OCI-LY3 (cell line): ENCODE results near the gene PTPRN2.

Experiments used
- H2AFZ ChIP-seq: fragments of 200-600, 300-600 bp; shearing (Covaris generic); 2 replicates; pipeline ENCODE4 v1.6.0; 2014; ENCODE audit warnings: antibody characterized with exemption, low read depth, low read length
- H3K27ac ChIP-seq: fragments of 200-600, 300-600 bp; sonication (generic); 2 replicates; pipeline ENCODE4 v1.5.1; 2014; ENCODE audit warnings: mild to moderate bottlenecking, low read length, moderate library complexity, mixed read lengths
- H3K27me3 ChIP-seq: fragments of 200-600, 300-600 bp; sonication (generic); 2 replicates; pipeline ENCODE4 v1.6.1; 2014; ENCODE audit warnings: low read depth, low read length, mixed read lengths
- H3K36me3 ChIP-seq: fragments of 200-600, 300-600 bp; sonication (generic); replicated peaks from 2 replicates; pipeline ENCODE3; 2014; ENCODE audit warnings: low read depth, low read length, mixed read lengths
- H3K4me1 ChIP-seq: fragments of 300-600, 200-600 bp; sonication (generic); 2 replicates; pipeline ENCODE4 v1.6.1; 2014; ENCODE audit warnings: low read length, mixed read lengths
- H3K4me2 ChIP-seq: fragments of 200-600, 300-600 bp; sonication (generic); 2 replicates; pipeline ENCODE4 v1.6.1; 2014; ENCODE audit warnings: low read length, mixed read lengths
- H3K4me3 ChIP-seq: fragments of 300-600, 200-600 bp; sonication (generic); 2 replicates; pipeline ENCODE4 v1.5.1; 2014; ENCODE audit warnings: antibody characterized with exemption, mild to moderate bottlenecking, low read length, moderate library complexity
- H3K79me2 ChIP-seq: fragments of 300-600, 200-600 bp; shearing (Covaris generic); 2 replicates; pipeline ENCODE4 v1.6.1; 2014; ENCODE audit warnings: mild to moderate bottlenecking, low read length, mixed read lengths
- H3K9ac ChIP-seq: fragments of 300-600, 200-600 bp; shearing (Covaris generic); 2 replicates; pipeline ENCODE4 v1.6.0; 2014; ENCODE audit warnings: mild to moderate bottlenecking, low read length, moderate library complexity
- H3K9me3 ChIP-seq: fragments of 200-600, 300-600 bp; shearing (Covaris generic); 2 replicates; pipeline ENCODE4 v1.6.1; 2014; ENCODE audit warnings: low read length, mixed read lengths; ENCODE audit not compliant: insufficient read depth
- H4K20me1 ChIP-seq: fragments of 200-600, 300-600 bp; sonication (generic); 2 replicates; pipeline ENCODE4 v1.6.1; 2016; ENCODE audit warnings: low read length, mixed read lengths; ENCODE audit not compliant: insufficient read depth
- EZH2phosphoT487 ChIP-seq: fragments of 200-600 bp; shearing (Covaris generic); IDR thresholded peaks from 2 replicates; pipeline ENCODE4 v1.6.1; 2018; ENCODE audit warnings: antibody characterized with exemption, mixed run types, low read depth
- TF ChIP-seq, protein P1 (sequence below): fragments of 200-600, 300-600 bp; sonication (generic); IDR thresholded peaks from 2 replicates; pipeline ENCODE4 v1.5.1; 2014; ENCODE audit warnings: antibody characterized with exemption, low read length, low read depth

The PTPRN2 gene

DNA sequence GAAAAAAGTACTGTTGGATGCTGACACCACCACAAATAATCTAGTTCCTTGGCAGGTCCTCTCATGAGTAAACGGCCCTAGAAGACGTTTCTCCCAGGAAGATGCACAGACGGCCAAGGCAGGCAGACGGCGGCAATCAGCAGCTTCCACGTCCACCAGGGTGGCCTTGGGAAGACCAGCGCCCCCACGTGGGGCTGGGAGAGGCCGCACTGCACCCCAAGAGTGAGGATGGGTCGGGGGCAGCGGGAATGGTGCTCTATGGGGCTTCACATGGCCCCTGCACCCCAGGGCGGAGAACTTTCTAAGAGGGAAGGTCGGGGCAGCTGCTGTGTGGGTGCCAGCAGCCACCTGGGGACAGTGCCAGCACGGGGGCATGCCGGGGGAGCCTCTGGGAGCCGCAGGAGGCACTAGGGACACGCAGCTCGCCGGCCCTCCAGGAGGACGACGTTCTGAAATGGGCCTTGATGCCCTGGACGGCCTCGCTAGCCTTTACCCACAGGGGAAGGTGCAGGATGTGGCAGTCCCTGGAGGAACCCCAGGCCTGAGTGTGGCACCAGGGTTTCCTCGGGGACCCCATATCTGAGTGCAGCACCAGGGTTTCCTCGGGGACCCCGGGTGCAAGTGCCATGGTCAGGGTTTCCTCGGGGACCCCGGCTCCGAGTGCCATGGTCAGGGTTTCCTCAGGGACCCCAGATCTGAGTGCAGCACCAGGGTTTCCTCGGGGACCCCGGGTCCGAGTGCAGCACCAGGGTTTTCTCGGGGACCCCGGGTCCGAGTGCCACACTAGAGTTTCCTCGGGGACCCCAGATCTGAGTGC lies 710.9 kb downstream of the PTPRN2 start:
- Histone ChIP-seq H3K27ac (no peak overlapping the region), H3K9me3 (no peaks in the 10 kb centered on the region), H3K9ac (no peak overlapping the region), H3K79me2 (no peaks in the 10 kb centered on the region), H3K27me3 (no peaks in the 10 kb centered on the region), H3K4me2 (no peak overlapping the region), H2AFZ (no peak overlapping the region), H3K4me1 (no peaks in the 10 kb centered on the region), H3K4me3 (no peak overlapping the region), H4K20me1 (no peaks in the 10 kb centered on the region), H3K36me3 (no peaks in the 10 kb centered on the region)
- TF ChIP-seq EZH2phosphoT487, result no peak
- TF ChIP-seq, protein P1, sequence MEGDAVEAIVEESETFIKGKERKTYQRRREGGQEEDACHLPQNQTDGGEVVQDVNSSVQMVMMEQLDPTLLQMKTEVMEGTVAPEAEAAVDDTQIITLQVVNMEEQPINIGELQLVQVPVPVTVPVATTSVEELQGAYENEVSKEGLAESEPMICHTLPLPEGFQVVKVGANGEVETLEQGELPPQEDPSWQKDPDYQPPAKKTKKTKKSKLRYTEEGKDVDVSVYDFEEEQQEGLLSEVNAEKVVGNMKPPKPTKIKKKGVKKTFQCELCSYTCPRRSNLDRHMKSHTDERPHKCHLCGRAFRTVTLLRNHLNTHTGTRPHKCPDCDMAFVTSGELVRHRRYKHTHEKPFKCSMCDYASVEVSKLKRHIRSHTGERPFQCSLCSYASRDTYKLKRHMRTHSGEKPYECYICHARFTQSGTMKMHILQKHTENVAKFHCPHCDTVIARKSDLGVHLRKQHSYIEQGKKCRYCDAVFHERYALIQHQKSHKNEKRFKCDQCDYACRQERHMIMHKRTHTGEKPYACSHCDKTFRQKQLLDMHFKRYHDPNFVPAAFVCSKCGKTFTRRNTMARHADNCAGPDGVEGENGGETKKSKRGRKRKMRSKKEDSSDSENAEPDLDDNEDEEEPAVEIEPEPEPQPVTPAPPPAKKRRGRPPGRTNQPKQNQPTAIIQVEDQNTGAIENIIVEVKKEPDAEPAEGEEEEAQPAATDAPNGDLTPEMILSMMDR, result no peak

DNA sequence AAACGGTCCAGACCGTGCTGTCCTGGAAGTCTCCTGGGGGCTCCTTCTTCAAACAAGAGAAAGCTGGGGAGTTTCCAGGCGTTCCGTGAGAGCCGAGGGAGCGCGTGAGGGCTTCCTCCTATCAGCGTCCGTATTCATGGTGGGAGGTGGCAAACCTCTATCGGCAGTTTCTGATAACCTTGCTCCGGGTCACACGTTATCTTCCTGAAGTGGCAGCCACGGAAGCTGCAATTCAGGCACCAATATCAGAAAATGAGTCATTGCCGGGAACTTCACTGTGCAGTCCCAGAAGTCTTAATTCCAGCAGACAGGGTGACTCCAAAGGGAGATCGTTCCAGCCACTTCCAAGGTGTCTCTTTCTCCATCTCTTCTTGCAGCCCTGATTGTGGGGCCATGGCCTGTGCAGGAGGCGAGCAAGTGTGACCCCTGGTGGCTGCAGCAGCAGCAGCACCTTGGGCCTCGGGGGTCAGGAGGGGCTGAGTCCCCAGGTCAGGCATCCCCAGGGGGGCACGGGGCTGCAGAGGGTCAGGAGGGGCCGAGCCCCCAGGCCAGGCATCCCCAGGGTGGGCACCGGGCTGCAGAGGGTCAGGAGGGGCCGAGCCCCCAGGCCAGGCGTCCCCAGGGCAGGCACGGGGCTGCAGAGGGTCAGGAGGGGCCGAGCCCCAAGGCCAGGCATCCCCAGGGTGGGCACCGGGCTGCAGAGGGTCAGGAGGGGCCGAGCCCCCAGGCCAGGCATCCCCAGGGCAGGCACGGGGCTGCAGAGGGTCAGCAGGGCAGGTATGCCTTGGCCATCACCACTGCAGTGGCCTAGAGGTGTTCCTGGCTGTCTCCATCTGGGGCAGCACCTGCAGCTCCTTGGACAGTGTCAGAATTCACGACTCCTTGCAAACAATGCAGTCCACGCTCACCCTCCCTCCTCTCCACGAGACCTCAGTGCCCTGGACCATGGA lies 712.1 kb downstream of the PTPRN2 start:
- no peaks in the 10 kb centered on the region for H3K4me1 ChIP-seq
- H3K27ac ChIP-seq, result no peak overlapping the region
- H2AFZ ChIP-seq, result no peak overlapping the region
- H3K9me3 ChIP-seq, result no peaks in the 10 kb centered on the region
- no peak overlapping the region for H3K4me3 ChIP-seq
- no peaks in the 10 kb centered on the region for H4K20me1 ChIP-seq
- H3K79me2 ChIP-seq, result no peaks in the 10 kb centered on the region
- H3K9ac ChIP-seq, result no peak overlapping the region
- no peaks in the 10 kb centered on the region for H3K36me3 ChIP-seq
- no peaks in the 10 kb centered on the region for H3K27me3 ChIP-seq
- TF ChIP-seq EZH2phosphoT487, result no peak
- TF ChIP-seq, protein P1, result peak; percentile 28
- H3K4me2 ChIP-seq, result no peak overlapping the region

DNA sequence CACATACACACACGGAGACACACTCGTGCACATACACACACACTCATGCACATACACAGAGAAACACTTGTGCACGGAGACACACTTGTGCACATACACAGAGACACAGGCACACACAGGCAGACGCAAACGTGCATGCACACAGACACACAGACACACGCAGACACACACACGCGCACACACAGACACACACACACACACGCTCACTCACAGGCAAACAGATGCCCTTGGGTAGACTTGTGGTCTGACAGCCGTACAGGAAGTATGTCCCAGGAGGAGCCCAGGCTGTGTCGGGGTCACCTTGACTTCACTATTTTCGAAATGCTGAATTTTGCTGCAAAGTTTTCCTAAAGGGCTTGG lies 712.8 kb downstream of the PTPRN2 start:
- Histone ChIP-seq H3K27ac (no peak overlapping the region), H3K4me3 (no peak overlapping the region), H3K4me2 (no peak overlapping the region), H3K27me3 (no peaks in the 10 kb centered on the region), H3K4me1 (no peaks in the 10 kb centered on the region), H3K79me2 (no peaks in the 10 kb centered on the region), H3K36me3 (no peaks in the 10 kb centered on the region), H4K20me1 (no peaks in the 10 kb centered on the region), H3K9ac (no peak overlapping the region), H3K9me3 (no peaks in the 10 kb centered on the region), H2AFZ (no peak overlapping the region)
- TF ChIP-seq, protein P1, result no peak
- TF ChIP-seq EZH2phosphoT487, result no peak

DNA sequence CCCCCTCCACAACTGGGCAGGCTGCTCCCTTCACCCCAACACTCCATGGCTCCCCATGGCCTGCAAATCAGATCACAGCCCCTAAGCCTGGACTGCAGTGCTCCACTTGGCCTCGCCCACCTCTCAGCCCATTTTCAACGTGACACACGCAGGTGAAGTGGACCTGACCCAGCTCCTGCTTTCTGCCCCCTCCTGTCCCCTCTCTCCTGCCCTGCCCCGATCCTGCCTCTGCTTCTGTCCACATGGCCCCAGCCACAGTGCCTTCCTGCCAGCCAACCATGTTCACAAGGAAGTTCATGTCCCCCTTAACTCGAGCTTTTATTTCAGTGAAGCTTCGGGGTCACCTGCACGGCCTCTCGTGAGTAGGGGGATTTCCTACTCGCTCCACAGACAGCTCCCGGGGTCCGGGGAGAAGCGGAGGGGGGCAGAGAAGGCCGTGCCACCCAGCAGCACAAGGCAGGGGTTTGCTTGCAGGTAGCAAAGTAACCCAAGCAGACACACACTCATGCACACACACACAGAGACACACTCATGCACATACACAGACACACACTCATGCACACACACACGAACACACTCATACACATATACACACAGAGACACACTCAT lies 713.3 kb downstream of the PTPRN2 start:
- no peak overlapping the region for H3K27ac ChIP-seq

More for the DNA sequence above, 713.3 kb downstream of the PTPRN2 start:
- Histone ChIP-seq H3K79me2 (no peaks in the 10 kb centered on the region), H3K9ac (no peak overlapping the region), H4K20me1 (no peaks in the 10 kb centered on the region), H3K9me3 (no peaks in the 10 kb centered on the region), H3K4me1 (no peaks in the 10 kb centered on the region), H3K4me3 (no peak overlapping the region), H3K27me3 (no peaks in the 10 kb centered on the region), H3K4me2 (no peak overlapping the region), H2AFZ (no peak overlapping the region), H3K36me3 (no peaks in the 10 kb centered on the region)
- no peak for TF ChIP-seq EZH2phosphoT487
